ENCODE data around the gene F12. TPM values are rescaled to one million over a fixed set of nuclear protein-coding genes. Genes with fewer than 3 reads are reported as not detected.

Gene F12
- total RNA-seq, 2 experiments from 2014 or later: 3.8 TPM; not detected in 1

GRCh38 chr5:177356746-177357145 lies 52.6 kb downstream of the F12 start:
- TF ChIP-seq CTCF (conservative IDR thresholded peaks at IDR 0.05; ENCODE audit: low read length) (no peak), EZH2phosphoT487 (IDR thresholded peaks at IDR 0.05; ENCODE audit: borderline replicate concordance, low read depth, low read length) (no peak)
- DNase-seq (ENCODE audit: low spot score): peak; percentile 29
- H2AFZ ChIP-seq (ENCODE audit: low read length): peak overlapping the region; percentile 88; the same call in 1 of the 2 replicates
- no peaks in the 10 kb centered on the region; the same call in 1 of the 2 replicates for H3K36me3 ChIP-seq (ENCODE audit: insufficient read depth, low read length)
- no peaks in the 10 kb centered on the region for H4K20me1 ChIP-seq (ENCODE audit: insufficient read depth, low read length)
- POLR2A ChIA-PET: interaction anchor here (0.6 to 1.7 kb wide), 9 partner anchors 8 to 241 kb away, joined by 3 to 7 read pairs (median 5); no protein-coding TSS in a partner anchor
- peak overlapping the region; percentile 95 for H3K4me2 ChIP-seq (ENCODE audit: low read length)
- peak overlapping the region; percentile 74 for H3K4me3 ChIP-seq (ENCODE audit: low read depth, low read length, poor library complexity, severe bottlenecking)
- no TSS peak for BruUV-seq (replicated peaks)
- H3K79me2 ChIP-seq (ENCODE audit: insufficient read depth, low read depth, low read length): peaks cover 7% of the 10 kb centered on the region; the same call in 1 of the 2 replicates
- CTCF ChIA-PET (ENCODE audit: unreplicated experiment): interaction anchor here (1.0 kb wide), 2 partner anchors 21 to 74 kb away, joined by 3 read pairs; no protein-coding TSS in a partner anchor
- peaks cover 54% of the 10 kb centered on the region for H3K4me1 ChIP-seq (ENCODE audit: insufficient read depth, low read length, poor library complexity, severe bottlenecking)
- H3K9me2 ChIP-seq (ENCODE audit: insufficient read depth, low read length): no peaks in the 10 kb centered on the region
- intact Hi-C loops (cut with micrococcal nuclease; ENCODE audit: unreplicated experiment): loop anchor here (1.0 kb wide), 1 partner anchor 33 kb away; no protein-coding TSS in a partner anchor
- peak overlapping the region; percentile 65 for H3K27ac ChIP-seq (ENCODE audit: low read depth, low read length, poor library complexity, severe bottlenecking)
- peaks cover 8% of the 10 kb centered on the region for H3K9me3 ChIP-seq (ENCODE audit: low read length)

- no peaks in the 10 kb centered on the region for H3K9me2 ChIP-seq (ENCODE audit: insufficient read depth, low read length)
- H3K79me2 ChIP-seq (ENCODE audit: insufficient read depth, low read depth, low read length): peaks cover 13% of the 10 kb centered on the region
- H3K4me2 ChIP-seq (ENCODE audit: low read length): no peak overlapping the region
- H3K9me3 ChIP-seq (ENCODE audit: low read length): peaks cover 8% of the 10 kb centered on the region
- ChIA-PET POLR2A (interaction anchor here (0.7 to 1.5 kb wide), 6 partner anchors 9 to 90 kb away, joined by 3 to 7 read pairs (median 6); no protein-coding TSS in a partner anchor), CTCF (ENCODE audit: unreplicated experiment) (interaction anchor here (0.6 to 1.0 kb wide), 3 partner anchors 20 to 131 kb away, joined by 3 read pairs; no protein-coding TSS in a partner anchor)
- no peak for DNase-seq (ENCODE audit: low spot score)
- no peaks in the 10 kb centered on the region; the same call in 1 of the 2 replicates for H3K36me3 ChIP-seq (ENCODE audit: insufficient read depth, low read length)
- no peak overlapping the region for H3K4me3 ChIP-seq (ENCODE audit: low read depth, low read length, poor library complexity, severe bottlenecking)
- H2AFZ ChIP-seq (ENCODE audit: low read length): no peak overlapping the region
- H3K4me1 ChIP-seq (ENCODE audit: insufficient read depth, low read length, poor library complexity, severe bottlenecking): peaks cover 45% of the 10 kb centered on the region
- BruUV-seq (replicated peaks): no TSS peak
- no peak for TF ChIP-seq EZH2phosphoT487 (IDR thresholded peaks at IDR 0.05; ENCODE audit: borderline replicate concordance, low read depth, low read length)
- TF ChIP-seq CTCF (conservative IDR thresholded peaks at IDR 0.05; ENCODE audit: low read length): no peak
- H3K27ac ChIP-seq (ENCODE audit: low read depth, low read length, poor library complexity, severe bottlenecking): no peak overlapping the region
- intact Hi-C loops (cut with micrococcal nuclease; ENCODE audit: unreplicated experiment): no loop called here
- H4K20me1 ChIP-seq (ENCODE audit: insufficient read depth, low read length): no peaks in the 10 kb centered on the region; the same call in 1 of the 2 replicates
These were observed 53.5 kb downstream of the F12 start for GRCh38 chr5:177355868-177356168.
